DND-41 (cell line): Measurements from ENCODE around the gene CEP131.
"Not testable (repeated sequence)": the region's sequence is repeated elsewhere in the genome, so short reads cannot be mapped to it uniquely, and the experiment has no call there.

Source experiments
- ATAC-seq: fragments of 200-7000 bp; cut with Tn5 transposase; 3 replicates; pipeline ENCODE4 v1.9.1; 2021; ENCODE audit warnings: low read depth; ENCODE audit not compliant: insufficient read depth
- DNase-seq: peaks from one replicate; pipeline ENCODE4 v3.0.0-alpha.2; 2020
- H2AFZ ChIP-seq: 2 replicates; pipeline ENCODE4 v1.6.0; 2012; ENCODE audit warnings: low read depth, low read length
- H3K27ac ChIP-seq: 2 replicates; pipeline ENCODE4 v1.5.1; 2012; ENCODE audit warnings: low read length, inconsistent platforms
- H3K27me3 ChIP-seq: fragments of 200-600 bp; sonication (generic); 2 replicates; pipeline ENCODE4 v1.6.0; 2012; ENCODE audit warnings: low read length, mild to moderate bottlenecking, inconsistent platforms; ENCODE audit not compliant: insufficient read depth, poor library complexity
- H3K36me3 ChIP-seq: 2 replicates; pipeline ENCODE4 v1.5.1; 2012; ENCODE audit warnings: low read length, inconsistent platforms; ENCODE audit not compliant: insufficient read depth
- H3K4me1 ChIP-seq: 2 replicates; pipeline ENCODE4 v1.5.1; 2012; ENCODE audit warnings: mild to moderate bottlenecking, low read length; ENCODE audit not compliant: insufficient read depth
- H3K4me2 ChIP-seq: 2 replicates; pipeline ENCODE4 v1.6.0; 2012; ENCODE audit warnings: mild to moderate bottlenecking, moderate library complexity, low read length, inconsistent platforms; ENCODE audit not compliant: insufficient read depth
- H3K4me3 ChIP-seq, 2 experiments: fragments of 200-600 bp in 1 of 2; shearing (Covaris generic) in 1 of 2; 2 replicates each; pipeline ENCODE4 v1.5.1; 2012 to 2016; ENCODE audit warnings: inconsistent platforms in 2 of 2, low read length in 2 of 2, mild to moderate bottlenecking in 2 of 2, low read depth in 1 of 2, moderate library complexity in 1 of 2
- H3K79me2 ChIP-seq: 2 replicates; pipeline ENCODE4 v1.6.0; 2012; ENCODE audit warnings: low read length, inconsistent platforms; ENCODE audit not compliant: insufficient read depth
- H3K9ac ChIP-seq: 2 replicates; pipeline ENCODE4 v1.6.0; 2012; ENCODE audit warnings: low read depth, mild to moderate bottlenecking, inconsistent platforms, low read length, moderate library complexity
- H3K9me3 ChIP-seq: 2 replicates; pipeline ENCODE4 v1.5.1; 2012; ENCODE audit warnings: low read length, moderate library complexity, mild to moderate bottlenecking, inconsistent platforms; ENCODE audit not compliant: insufficient read depth, severe bottlenecking
- H4K20me1 ChIP-seq: 2 replicates; pipeline ENCODE4 v1.6.0; 2012; ENCODE audit warnings: low read length; ENCODE audit not compliant: insufficient read depth
- CTCF ChIP-seq: IDR thresholded peaks from 2 replicates; pipeline ENCODE4 v1.5.1; 2012; ENCODE audit warnings: borderline replicate concordance, low read length, moderate library complexity, mild to moderate bottlenecking; ENCODE audit not compliant: poor library complexity, severe bottlenecking; ENCODE audit errors: extremely low read depth
- EZH2 ChIP-seq: IDR thresholded peaks from 3 replicates; pipeline ENCODE4 v1.6.1; 2012; ENCODE audit warnings: borderline replicate concordance, low read depth, mild to moderate bottlenecking, moderate library complexity, low read length, inconsistent platforms; ENCODE audit not compliant: severe bottlenecking

The CEP131 gene

GRCh38 chr17:81154961-81155360 lies 67.8 kb downstream of the CEP131 start:
- Histone ChIP-seq H3K9me3 (no peaks in the 10 kb centered on the region), H3K27ac (no peak overlapping the region), H3K27me3 (peaks cover 3% of the 10 kb centered on the region), H3K36me3 (no peaks in the 10 kb centered on the region), H3K4me1 (no peaks in the 10 kb centered on the region), H3K79me2 (no peaks in the 10 kb centered on the region), H3K9ac (no peak overlapping the region), H3K4me2 (no peak overlapping the region), H2AFZ (no peak overlapping the region), H4K20me1 (no peaks in the 10 kb centered on the region), H3K4me3 (no peak overlapping the region)
- DNase-seq (no peak), ATAC-seq (no peak)
- no peak for TF ChIP-seq EZH2

- H2AFZ ChIP-seq, H3K4me3 ChIP-seq, DNase-seq, H3K9ac ChIP-seq, H3K27me3 ChIP-seq, H4K20me1 ChIP-seq, H3K9me3 ChIP-seq, H3K79me2 ChIP-seq, H3K36me3 ChIP-seq, ATAC-seq, H3K4me1 ChIP-seq, H3K4me2 ChIP-seq, H3K27ac ChIP-seq: not testable (repeated sequence)
Observed at GRCh38 chr17:81154016-81154415, 68.7 kb downstream of the CEP131 start.

GRCh38 chr17:81153340-81153803 lies 69.4 kb downstream of the CEP131 start:
- Histone ChIP-seq H3K27me3 (peaks cover 3% of the 10 kb centered on the region), H4K20me1 (no peaks in the 10 kb centered on the region; the same call in 1 of the 2 replicates), H3K27ac (no peak overlapping the region), H3K4me2 (no peak overlapping the region), H2AFZ (no peak overlapping the region), H3K9me3 (no peaks in the 10 kb centered on the region), H3K4me1 (no peaks in the 10 kb centered on the region), H3K4me3 (no peak overlapping the region), H3K9ac (no peak overlapping the region), H3K36me3 (no peaks in the 10 kb centered on the region), H3K79me2 (no peaks in the 10 kb centered on the region)
- DNase-seq (no peak), ATAC-seq (no peak)
- TF ChIP-seq CTCF (no peak), EZH2 (no peak)

GRCh38 chr17:81152288-81152828 lies 70.4 kb downstream of the CEP131 start:
- H3K4me1 ChIP-seq, result no peaks in the 10 kb centered on the region
- ATAC-seq (no peak), DNase-seq (no peak)
- no peak overlapping the region for H3K4me2 ChIP-seq
- no peak overlapping the region for H3K9ac ChIP-seq
- H3K4me3 ChIP-seq, result no peak overlapping the region
- H2AFZ ChIP-seq, result no peak overlapping the region
- H3K36me3 ChIP-seq, result no peaks in the 10 kb centered on the region
- H3K27ac ChIP-seq, result no peak overlapping the region
- TF ChIP-seq CTCF (no peak), EZH2 (no peak)
- no peaks in the 10 kb centered on the region; the same call in 1 of the 2 replicates for H4K20me1 ChIP-seq
- no peaks in the 10 kb centered on the region for H3K9me3 ChIP-seq
- peaks cover 3% of the 10 kb centered on the region for H3K27me3 ChIP-seq
- no peaks in the 10 kb centered on the region for H3K79me2 ChIP-seq
